NCI-H1105 (cell line): Measurements from ENCODE around the gene DOCK3.
"Not testable (repeated sequence)": the region's sequence is repeated elsewhere in the genome, so short reads cannot be mapped to it uniquely, and the experiment has no call there.

ENCODE experiments used
- DNase-seq: peaks from one replicate; lab custom pipeline; 2025; lab: John Stamatoyannopoulos, UW

DOCK3 gene

GRCh38 chr3:50676031-50676705 is 1.4 kb downstream of the DOCK3 start:
- DNase-seq: no peak

GRCh38 chr3:50687127-50687751 is 12.5 kb downstream of the DOCK3 start:
- DNase-seq: no peak

- DNase-seq: no peak
Observed at GRCh38 chr3:50687916-50688315, 13.2 kb downstream of the DOCK3 start.

- DNase-seq: not testable (repeated sequence)
Observed at GRCh38 chr3:50688602-50689001, 13.9 kb downstream of the DOCK3 start.

- DNase-seq: no peak
Observed at GRCh38 chr3:50689558-50689957, 14.8 kb downstream of the DOCK3 start.

GRCh38 chr3:50695031-50695430 is 20.3 kb downstream of the DOCK3 start:
- DNase-seq: no peak

GRCh38 chr3:50696276-50696675 is 21.5 kb downstream of the DOCK3 start:
- no peak for DNase-seq

- DNase-seq: no peak
Observed at GRCh38 chr3:50698269-50698668, 23.5 kb downstream of the DOCK3 start.

- DNase-seq: peak; percentile 42
Observed at GRCh38 chr3:50708620-50709019, 33.9 kb downstream of the DOCK3 start.

GRCh38 chr3:50714946-50715345 is 40.2 kb downstream of the DOCK3 start:
- DNase-seq: peak; percentile 2

GRCh38 chr3:50724831-50725230 is 50.1 kb downstream of the DOCK3 start:
- DNase-seq: no peak

GRCh38 chr3:50734985-50735384 is 60.3 kb downstream of the DOCK3 start:
- no peak for DNase-seq

- no peak for DNase-seq
Observed at GRCh38 chr3:50737193-50737905, 62.6 kb downstream of the DOCK3 start.

GRCh38 chr3:50737906-50738598 is 63.3 kb downstream of the DOCK3 start:
- DNase-seq: no peak

- DNase-seq: no peak
Observed at GRCh38 chr3:50743643-50744042, 68.9 kb downstream of the DOCK3 start.

- DNase-seq: no peak
Observed at GRCh38 chr3:50749822-50750221, 75.1 kb downstream of the DOCK3 start.

GRCh38 chr3:50759015-50759414 is 84.3 kb downstream of the DOCK3 start:
- DNase-seq: no peak

- no peak for DNase-seq
Observed at GRCh38 chr3:50777680-50778079, 103.0 kb downstream of the DOCK3 start.

GRCh38 chr3:50781766-50782165 is 107.0 kb downstream of the DOCK3 start:
- DNase-seq: not testable (repeated sequence)

- DNase-seq: no peak
Observed at GRCh38 chr3:50786631-50787030, 111.9 kb downstream of the DOCK3 start.

GRCh38 chr3:50790894-50791293 is 116.2 kb downstream of the DOCK3 start:
- not testable (repeated sequence) for DNase-seq

GRCh38 chr3:50792568-50792967 is 117.8 kb downstream of the DOCK3 start:
- DNase-seq: no peak

- DNase-seq: not testable (repeated sequence)
Observed at GRCh38 chr3:50803805-50804204, 129.1 kb downstream of the DOCK3 start.
